Thoracic aorta (tissue), 2 donors: Measurements from ENCODE around the gene PSMD1. TPM values are rescaled to one million over a fixed set of nuclear protein-coding genes. Genes with fewer than 3 reads are reported as not detected.

ENCODE experiments used
- ATAC-seq: fragments of 150-250 bp; one replicate; pipeline ENCODE4 v1.8.0; 2017; ENCODE audit warnings: low read depth; ENCODE audit not compliant: insufficient number of reproducible peaks, low FRiP score
- DNase-seq: peaks from one replicate; pipeline ENCODE4 v3.0.0-alpha.2; 2020; ENCODE audit warnings: low spot score
- H3K27ac ChIP-seq, 2 donors: fragments of 200-600 bp; sonication (generic); 1 replicate in 1 of 2; 2 replicates in 1 of 2; pipeline ENCODE4 v1.5.1; 2016; ENCODE audit warnings: mild to moderate bottlenecking in 2 of 2, moderate library complexity in 2 of 2
- H3K27me3 ChIP-seq: fragments of 200-600 bp; sonication (generic); replicated peaks from 2 replicates; pipeline ENCODE4 v1.6.0; 2016; ENCODE audit warnings: mild to moderate bottlenecking; ENCODE audit not compliant: insufficient read depth
- H3K36me3 ChIP-seq: fragments of 200-600 bp; sonication (generic); one replicate; pipeline ENCODE4 v1.5.1; 2016
- H3K4me1 ChIP-seq, 2 donors: fragments of 200-600 bp; sonication (generic); 1 replicate in 1 of 2; 2 replicates in 1 of 2; pipeline versions ENCODE4 v1.5.1 to v1.6.0; 2016; ENCODE audit warnings: low read depth in 2 of 2, mild to moderate bottlenecking in 1 of 2; ENCODE audit not compliant: control insufficient read depth in 1 of 2
- H3K4me3 ChIP-seq: fragments of 200-600 bp; sonication (generic); 2 replicates; pipeline ENCODE4 v1.5.1; 2016; ENCODE audit warnings: mild to moderate bottlenecking
- H3K9me3 ChIP-seq: fragments of 200-600 bp; sonication (generic); 2 replicates; pipeline ENCODE4 v1.5.1; 2016
- CTCF ChIP-seq: fragments of 200-600 bp; sonication (generic); IDR thresholded peaks from one replicate; pipeline ENCODE4 v1.5.1; 2019; ENCODE audit warnings: antibody characterized with exemption
- total RNA-seq, 2 donors: library from RNA; depleted of rRNA; stranded (reverse); fragments of >200 nt; gene quantifications; one replicate each; pipeline versions ENCODE4 v1.1.0 to v1.2.3, GENCODE V29; 2016

PSMD1 gene
- total RNA-seq, 2 donors from 2014 or later: 42.2 to 73.5 TPM

- Histone ChIP-seq H3K27ac (no peak overlapping the region), H3K9me3 (no peaks in the 10 kb centered on the region), H3K4me1 (peaks cover 4 to 5% of the 10 kb centered on the region in 2 donors), H3K4me3 (no peak overlapping the region), H3K36me3 (no peaks in the 10 kb centered on the region), H3K27me3 (no peaks in the 10 kb centered on the region)
- ATAC-seq (no peak), DNase-seq (no peak)
- TF ChIP-seq CTCF: no peak
Observed at GRCh38 chr2:231047274-231047922, 9.3 kb upstream of the PSMD1 start.

GRCh38 chr2:231047923-231048915 lies 8.4 kb upstream of the PSMD1 start:
- Histone ChIP-seq H3K36me3 (no peaks in the 10 kb centered on the region), H3K4me3 (no peak overlapping the region), H3K9me3 (no peaks in the 10 kb centered on the region), H3K27ac (no peak overlapping the region), H3K4me1 (peaks cover 5 to 8% of the 10 kb centered on the region in 2 donors), H3K27me3 (no peaks in the 10 kb centered on the region)
- no peak for ATAC-seq
- no peak for TF ChIP-seq CTCF
- DNase-seq: no peak

- Histone ChIP-seq H3K9me3 (no peaks in the 10 kb centered on the region), H3K4me3 (no peak overlapping the region), H3K36me3 (no peaks in the 10 kb centered on the region), H3K4me1 (peaks cover 5 to 8% of the 10 kb centered on the region in 2 donors), H3K27me3 (no peaks in the 10 kb centered on the region), H3K27ac (no peak overlapping the region)
- no peak for ATAC-seq
- DNase-seq: no peak
- TF ChIP-seq CTCF: no peak
Observed at GRCh38 chr2:231049286-231050017, 7.2 kb upstream of the PSMD1 start.

GRCh38 chr2:231050018-231050901 lies 6.4 kb upstream of the PSMD1 start:
- Histone ChIP-seq H3K36me3 (no peaks in the 10 kb centered on the region), H3K27ac (no peak overlapping the region), H3K27me3 (no peaks in the 10 kb centered on the region), H3K9me3 (no peaks in the 10 kb centered on the region), H3K4me1 (peaks cover 5 to 8% of the 10 kb centered on the region in 2 donors), H3K4me3 (no peak overlapping the region)
- DNase-seq (no peak), ATAC-seq (no peak)
- TF ChIP-seq CTCF: no peak
